ENCODE results near the gene KCNK2. TPM values are rescaled to one million over a fixed set of nuclear protein-coding genes. Genes with fewer than 3 reads are reported as not detected.

The KCNK2 gene
- total RNA-seq, 1 experiment from 2014 or later, result 0.18 TPM

- CTCF ChIA-PET, result no interaction called here
- BruUV-seq (replicated peaks), result no TSS peak
These were observed 11.5 kb upstream of the KCNK2 start for GRCh38 chr1:215071078-215071477.

GRCh38 chr1:215076322-215076721 is 6.2 kb upstream of the KCNK2 start:
- peak; percentile 46 to 56 for DNase-seq
- H3K4me1 Mint-ChIP-seq (ENCODE audit: low read depth, unreplicated experiment), result no peaks in the 10 kb centered on the region
- no peak overlapping the region for H3K4me3 ChIP-seq (ENCODE audit: low read depth, low read length)
- intact Hi-C loops (cut with micrococcal nuclease; ENCODE audit: unreplicated experiment), result loop anchor here (1.0 to 10.0 kb wide), 3 partner anchors 267 to 448 kb away; no protein-coding TSS in a partner anchor
- H3K27me3 ChIP-seq (replicated peaks; ENCODE audit: control insufficient read depth, insufficient read depth, low read length), result no peaks in the 10 kb centered on the region
- TF ChIP-seq CTCF (IDR thresholded peaks at IDR 0.05; ENCODE audit: insufficient read depth in 1 of 2, low read depth in 1 of 2, low read length in 1 of 2, severe bottlenecking in 1 of 2, unreplicated experiment in 1 of 2), result peak in 1 of 2 experiments; percentile 46
- H3K27me3 Mint-ChIP-seq (ENCODE audit: insufficient read depth, unreplicated experiment), result peaks cover 11% of the 10 kb centered on the region
- H3K9me3 Mint-ChIP-seq (ENCODE audit: unreplicated experiment), result no peaks in the 10 kb centered on the region
- no peak overlapping the region for H3K4me3 Mint-ChIP-seq (ENCODE audit: unreplicated experiment)
- no peaks in the 10 kb centered on the region for H3K36me3 Mint-ChIP-seq (ENCODE audit: insufficient read depth, unreplicated experiment)
- no TSS peak for BruUV-seq (replicated peaks)
- H3K36me3 ChIP-seq (ENCODE audit: control insufficient read depth, insufficient read depth, low read length), result no peaks in the 10 kb centered on the region
- ChIA-PET CTCF (interaction anchor here (0.6 to 1.4 kb wide), 6 partner anchors 8 to 417 kb away, joined by 3 to 8 read pairs (median 4); no protein-coding TSS in a partner anchor), POLR2A (no interaction called here)
- no peaks in the 10 kb centered on the region for H3K9me3 ChIP-seq
- no peak overlapping the region for H3K27ac Mint-ChIP-seq (ENCODE audit: unreplicated experiment)
- H3K4me1 ChIP-seq, result no peaks in the 10 kb centered on the region

More at GRCh38 chr1:215071078-215071477, 11.5 kb upstream of the KCNK2 start:
- POLR2A ChIA-PET, result no interaction called here
- Histone ChIP-seq H3K4me1 (no peaks in the 10 kb centered on the region), H3K36me3 (ENCODE audit: control insufficient read depth, insufficient read depth, low read length) (no peaks in the 10 kb centered on the region), H3K9me3 (no peaks in the 10 kb centered on the region), H3K4me3 (ENCODE audit: low read depth, low read length) (no peak overlapping the region), H3K27me3 (replicated peaks; ENCODE audit: control insufficient read depth, insufficient read depth, low read length) (no peaks in the 10 kb centered on the region)
- Mint-ChIP-seq H3K9me3 (ENCODE audit: unreplicated experiment) (no peaks in the 10 kb centered on the region), H3K27me3 (ENCODE audit: insufficient read depth, unreplicated experiment) (peaks cover 2% of the 10 kb centered on the region), H3K36me3 (ENCODE audit: insufficient read depth, unreplicated experiment) (no peaks in the 10 kb centered on the region), H3K4me3 (ENCODE audit: unreplicated experiment) (no peak overlapping the region), H3K27ac (ENCODE audit: unreplicated experiment) (no peak overlapping the region), H3K4me1 (ENCODE audit: low read depth, unreplicated experiment) (no peaks in the 10 kb centered on the region)
- intact Hi-C loops (cut with micrococcal nuclease; ENCODE audit: unreplicated experiment), result loop anchor here (10.0 kb wide), 1 partner anchor 454 kb away; no protein-coding TSS in a partner anchor
- no peak for DNase-seq
- no peak for TF ChIP-seq CTCF (IDR thresholded peaks at IDR 0.05; ENCODE audit: insufficient read depth in 1 of 2, low read depth in 1 of 2, low read length in 1 of 2, severe bottlenecking in 1 of 2, unreplicated experiment in 1 of 2)

- Mint-ChIP-seq H3K4me3 (ENCODE audit: unreplicated experiment) (no peak overlapping the region), H3K4me1 (ENCODE audit: low read depth, unreplicated experiment) (no peaks in the 10 kb centered on the region), H3K27ac (ENCODE audit: unreplicated experiment) (no peak overlapping the region), H3K9me3 (ENCODE audit: unreplicated experiment) (no peaks in the 10 kb centered on the region), H3K36me3 (ENCODE audit: insufficient read depth, unreplicated experiment) (no peaks in the 10 kb centered on the region), H3K27me3 (ENCODE audit: insufficient read depth, unreplicated experiment) (peaks cover 22% of the 10 kb centered on the region)
- H3K9me3 ChIP-seq, result no peaks in the 10 kb centered on the region
- intact Hi-C loops (cut with micrococcal nuclease; ENCODE audit: unreplicated experiment), result loop anchor here (10.0 kb wide), 1 partner anchor 445 kb away; no protein-coding TSS in a partner anchor
- H3K4me1 ChIP-seq, result no peaks in the 10 kb centered on the region
- no peaks in the 10 kb centered on the region for H3K36me3 ChIP-seq (ENCODE audit: control insufficient read depth, insufficient read depth, low read length)
- CTCF ChIA-PET, result no interaction called here
- BruUV-seq (replicated peaks), result no TSS peak
- DNase-seq, result no peak
- POLR2A ChIA-PET, result no interaction called here
- H3K4me3 ChIP-seq (ENCODE audit: low read depth, low read length), result no peak overlapping the region
- no peak for TF ChIP-seq CTCF (IDR thresholded peaks at IDR 0.05; ENCODE audit: insufficient read depth in 1 of 2, low read depth in 1 of 2, low read length in 1 of 2, severe bottlenecking in 1 of 2, unreplicated experiment in 1 of 2)
- no peaks in the 10 kb centered on the region; the same call in 1 of the 2 replicates for H3K27me3 ChIP-seq (replicated peaks; ENCODE audit: control insufficient read depth, insufficient read depth, low read length)
These were observed 3.1 kb upstream of the KCNK2 start for GRCh38 chr1:215079456-215079855.
